IPS-NIHi7 (cell line): ENCODE data around the gene FBXO41.
"Not testable (repeated sequence)": the region's sequence is repeated elsewhere in the genome, so short reads cannot be mapped to it uniquely, and the experiment has no call there.

ENCODE experiments used
- DNase-seq: peaks from one replicate; pipeline ENCODE4 v3.0.0; 2012; ENCODE audit warnings: mixed read lengths; ENCODE audit errors: extremely low spot score

The FBXO41 gene

DNA sequence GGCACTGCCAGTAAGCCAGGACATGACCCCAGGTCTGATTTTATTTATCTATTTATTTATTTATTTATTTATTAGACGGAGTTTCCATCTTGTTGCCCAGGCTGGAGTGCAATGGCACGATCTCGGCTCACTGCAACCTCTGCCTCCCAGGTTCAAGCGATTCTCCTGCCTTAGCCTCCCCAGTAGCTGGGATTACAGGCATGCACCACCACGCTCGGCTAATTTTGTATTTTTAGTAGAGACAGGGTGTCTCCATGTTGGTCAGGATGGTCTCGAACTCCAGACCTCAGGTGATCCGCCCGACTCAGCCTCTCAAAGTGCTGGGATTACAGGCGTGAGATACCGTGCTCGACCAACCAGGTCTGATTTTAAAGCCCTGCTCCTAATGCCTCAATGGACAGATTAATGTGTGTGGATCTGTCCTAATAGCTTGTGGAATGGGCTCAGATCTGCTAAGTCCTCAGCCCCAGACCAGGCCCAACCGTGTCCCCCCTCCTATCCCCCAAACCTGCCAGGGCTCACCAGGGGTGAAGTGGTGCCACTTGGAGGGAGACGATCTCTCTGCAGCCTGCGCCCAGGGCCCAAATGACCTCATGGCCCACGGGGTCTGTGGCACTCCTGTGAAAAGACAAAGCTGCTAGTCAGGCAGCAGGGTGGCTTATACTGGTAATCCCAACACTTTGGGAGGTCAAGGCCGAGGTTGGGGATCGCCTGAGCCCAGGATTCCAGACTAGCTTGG lies 21.4 kb downstream of the FBXO41 start:
- not testable (repeated sequence) for DNase-seq

DNA sequence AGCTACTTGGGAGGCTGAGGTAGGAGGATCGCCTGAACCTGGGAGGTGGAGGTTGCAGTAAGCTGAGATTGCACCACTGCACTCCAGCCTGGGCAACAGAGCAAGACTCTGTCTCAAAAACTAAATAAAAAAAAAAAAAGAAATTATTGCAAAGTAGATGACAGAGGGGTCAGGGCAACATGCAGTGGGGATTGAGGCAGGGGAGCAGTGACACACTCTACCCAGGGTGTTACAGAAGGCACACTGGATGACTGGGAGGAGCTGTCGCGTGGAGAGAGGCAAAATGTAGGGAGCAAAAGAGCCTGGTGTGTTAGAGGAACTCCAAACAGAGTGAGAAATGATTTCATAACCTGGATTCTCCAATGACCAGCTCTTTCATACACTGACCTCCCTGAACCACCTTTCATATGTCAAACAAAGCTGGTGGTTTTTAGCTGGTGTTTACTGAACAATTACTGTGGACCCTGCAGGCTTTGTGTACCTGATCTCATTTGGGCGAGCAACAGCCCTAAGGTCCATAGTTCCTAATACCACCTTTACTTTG lies 22.1 kb downstream of the FBXO41 start:
- no peak for DNase-seq

DNA sequence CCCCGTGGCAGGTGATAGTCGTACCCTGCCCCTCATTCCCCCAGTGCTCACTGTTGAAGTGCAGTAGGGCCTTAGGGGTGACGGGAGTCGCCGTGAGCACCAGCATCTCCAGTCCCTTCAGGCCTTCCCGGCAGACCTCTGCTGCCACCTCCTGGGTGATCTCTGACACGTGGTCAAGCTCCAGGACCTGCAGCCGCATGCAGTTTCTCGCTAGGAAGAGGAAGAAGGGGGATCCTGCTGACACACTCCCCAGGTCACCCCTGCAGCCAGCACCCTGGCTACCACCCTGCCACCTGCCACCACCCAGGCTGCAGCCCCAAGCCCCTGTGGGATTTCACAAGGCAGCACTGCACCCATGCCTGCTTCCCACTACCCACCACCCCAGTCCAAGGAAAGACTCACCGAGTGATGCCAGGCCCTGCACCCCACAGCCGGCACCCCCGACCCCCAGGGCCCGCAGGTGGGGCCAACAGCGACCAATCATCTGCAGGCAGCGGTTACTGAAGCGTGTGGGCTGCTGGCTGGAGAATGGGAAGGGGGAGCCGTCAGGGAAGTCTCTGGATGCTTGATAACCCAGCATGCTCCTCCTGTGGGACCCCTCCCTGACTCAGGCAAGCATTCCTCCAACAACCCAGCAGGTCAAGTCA lies 23.8 kb downstream of the FBXO41 start:
- DNase-seq = peak; percentile 88

DNA sequence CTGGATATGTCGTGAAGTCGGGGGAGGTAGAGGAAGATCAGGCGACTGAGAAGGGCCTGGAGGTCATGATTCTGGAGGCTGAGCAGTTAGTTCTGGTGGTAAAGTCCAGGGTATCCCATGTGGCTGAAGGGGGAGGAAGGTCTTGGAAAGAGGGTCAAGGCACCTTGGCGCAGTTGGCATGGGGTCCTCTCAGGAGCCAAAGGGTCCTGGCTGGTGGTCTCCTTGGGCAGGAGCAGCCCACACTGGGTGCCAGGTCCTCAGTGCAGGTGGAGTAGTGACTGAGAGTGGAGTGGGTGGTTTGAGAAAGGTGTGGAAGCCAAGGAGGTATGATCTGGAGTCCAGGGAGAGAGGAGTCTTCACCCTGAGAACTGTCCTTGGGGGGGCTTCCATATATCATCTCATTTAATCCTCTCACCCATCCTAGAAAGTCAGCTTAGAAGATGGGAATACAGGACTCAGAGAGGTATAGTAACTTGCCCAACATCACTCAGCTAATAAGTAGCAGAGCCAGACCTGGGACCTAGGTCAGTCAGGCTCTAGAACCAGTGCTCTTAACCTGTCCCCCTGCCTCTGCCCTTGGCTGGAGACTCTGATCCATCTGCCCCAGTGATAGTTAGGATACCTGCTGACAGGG lies 24.5 kb downstream of the FBXO41 start:
- DNase-seq = no peak

DNA sequence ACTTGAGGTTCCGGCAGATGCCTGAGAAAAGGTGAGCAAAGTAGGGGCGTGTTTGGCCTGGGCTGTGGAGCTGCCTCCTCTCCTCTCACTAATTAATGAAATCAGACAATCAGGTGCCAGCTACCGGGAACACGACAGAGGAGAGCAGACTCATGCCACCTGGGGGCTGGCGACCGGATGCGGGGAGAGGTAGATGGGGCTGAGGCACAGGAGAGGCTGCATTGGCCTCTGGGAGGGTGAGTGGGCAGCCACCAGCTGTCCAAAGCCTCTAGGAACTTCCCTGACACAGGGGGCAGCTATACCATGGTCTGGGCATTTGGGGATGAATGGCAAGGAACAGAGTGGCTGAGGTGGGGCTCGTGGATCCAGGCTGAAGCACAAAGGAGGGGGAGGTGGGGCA lies 25.0 kb downstream of the FBXO41 start:
- DNase-seq = no peak

DNA sequence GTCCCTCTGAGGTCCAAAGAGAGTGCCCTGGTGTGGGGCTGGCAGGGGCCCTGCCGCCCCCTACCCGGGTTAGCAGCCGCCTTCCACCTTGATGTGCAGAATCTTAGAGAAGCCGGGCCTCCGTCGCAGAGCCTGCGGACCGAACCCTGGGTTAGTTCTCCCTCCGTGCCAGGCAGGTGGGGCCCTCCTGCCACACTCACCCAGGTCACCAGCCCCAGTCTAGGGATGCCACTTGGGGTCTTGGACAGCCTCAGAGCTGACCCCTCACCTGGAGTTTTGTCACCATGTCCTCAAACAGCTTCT lies 25.4 kb downstream of the FBXO41 start:
- no peak for DNase-seq

DNA sequence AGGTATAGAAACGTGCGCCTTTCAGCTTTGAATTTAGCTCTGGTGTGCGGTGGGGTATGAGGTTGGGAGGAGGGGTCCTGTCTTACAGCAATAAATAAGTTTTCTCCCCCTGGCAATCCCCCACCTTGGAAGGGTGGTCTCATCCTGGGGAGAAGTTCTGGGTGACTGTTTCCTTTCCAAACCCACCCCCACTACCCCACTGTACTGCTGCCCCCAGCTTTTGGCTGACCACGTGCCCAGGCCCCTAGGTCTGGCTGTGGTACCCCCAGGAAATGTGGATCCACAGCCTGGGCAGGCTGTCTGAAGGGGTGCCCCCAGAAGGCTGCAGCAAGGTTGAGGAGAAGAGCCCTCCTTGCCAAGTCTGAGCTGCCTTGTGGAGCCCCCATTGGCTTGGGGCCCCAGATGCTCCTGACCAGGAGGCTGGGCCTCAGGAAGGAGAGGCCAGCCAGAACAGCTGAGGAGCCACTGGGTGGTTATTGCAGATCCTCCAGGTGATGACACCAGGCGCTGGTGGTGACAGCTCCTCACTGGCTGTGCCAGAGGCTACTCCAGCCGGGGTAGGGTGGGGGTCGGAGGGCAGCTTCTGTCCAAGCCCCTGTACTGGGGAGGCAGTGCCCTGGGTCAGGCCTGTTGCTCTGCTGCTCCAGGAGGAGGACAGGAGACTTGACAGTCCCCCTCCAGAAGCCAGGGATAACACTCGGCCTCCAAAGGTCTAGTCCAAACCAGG lies 25.9 kb downstream of the FBXO41 start:
- no peak for DNase-seq

DNA sequence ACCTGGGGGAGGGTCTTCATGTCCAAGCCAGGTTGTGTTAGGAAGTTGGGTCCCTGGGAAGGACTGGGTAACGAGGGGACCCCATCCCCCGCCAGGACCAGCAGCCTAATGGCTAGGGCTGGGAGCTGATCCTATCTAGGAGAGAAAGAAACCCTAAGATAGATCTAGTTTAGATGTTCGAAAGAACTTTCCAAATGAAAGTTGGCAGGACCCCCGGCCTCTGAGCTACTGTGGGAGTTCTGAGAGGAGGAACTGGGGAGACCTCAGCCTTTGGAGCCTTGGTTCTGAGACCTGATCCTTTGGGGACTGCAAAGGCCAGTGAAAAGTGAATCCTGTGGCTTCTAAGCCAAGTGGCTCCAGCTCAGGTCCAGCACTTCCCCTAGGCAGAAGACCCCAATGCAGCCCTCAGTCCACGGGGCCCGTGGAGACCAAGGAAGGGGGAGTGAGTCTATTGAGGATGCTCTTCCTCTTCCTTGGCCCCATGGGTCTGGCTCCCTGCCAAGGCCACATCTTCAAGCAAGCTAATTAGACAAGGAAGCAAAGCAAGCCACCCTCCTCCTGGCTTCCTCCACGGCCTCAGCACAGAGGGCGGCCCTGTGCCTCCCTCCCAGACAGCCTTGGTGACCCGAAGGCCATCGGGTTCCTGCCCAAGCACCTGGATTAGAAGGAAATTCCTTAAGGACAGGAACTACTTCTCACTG lies 26.7 kb downstream of the FBXO41 start:
- DNase-seq = no peak

DNA sequence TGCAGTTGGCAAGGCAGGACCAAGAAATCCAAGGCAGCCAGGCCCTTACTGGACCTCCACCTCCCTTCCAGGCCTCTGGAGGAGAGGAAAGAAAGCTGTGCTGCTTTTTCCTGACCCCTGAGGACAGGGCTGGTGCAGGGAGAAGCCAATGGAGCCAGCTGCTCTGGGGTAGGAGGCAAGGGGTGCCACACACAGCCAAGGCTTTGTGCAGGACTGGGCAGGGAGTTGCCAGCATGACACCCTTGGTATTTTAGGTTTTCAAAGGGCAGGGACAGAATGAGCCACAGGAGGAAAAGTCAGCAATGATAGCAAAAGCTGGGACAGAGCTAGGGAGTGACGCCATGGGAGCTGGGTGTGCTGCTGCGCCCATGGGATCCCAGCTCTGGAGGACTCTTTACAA lies 27.3 kb downstream of the FBXO41 start:
- DNase-seq = no peak

DNA sequence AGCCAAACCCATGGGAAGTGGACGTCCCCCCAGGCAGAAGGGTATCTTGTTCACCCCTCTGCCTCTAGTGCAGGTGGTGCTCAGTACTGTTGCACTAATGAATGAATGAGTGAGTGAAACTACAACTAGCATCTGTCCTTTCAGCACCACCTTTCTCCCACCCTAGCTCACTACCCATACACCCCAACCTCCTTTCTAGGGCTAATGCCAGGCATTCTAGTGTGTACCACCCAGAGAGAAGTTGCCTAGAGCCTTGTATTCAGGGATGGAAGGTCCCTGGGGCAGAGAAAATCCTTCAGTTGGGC lies 27.7 kb downstream of the FBXO41 start:
- no peak for DNase-seq

DNA sequence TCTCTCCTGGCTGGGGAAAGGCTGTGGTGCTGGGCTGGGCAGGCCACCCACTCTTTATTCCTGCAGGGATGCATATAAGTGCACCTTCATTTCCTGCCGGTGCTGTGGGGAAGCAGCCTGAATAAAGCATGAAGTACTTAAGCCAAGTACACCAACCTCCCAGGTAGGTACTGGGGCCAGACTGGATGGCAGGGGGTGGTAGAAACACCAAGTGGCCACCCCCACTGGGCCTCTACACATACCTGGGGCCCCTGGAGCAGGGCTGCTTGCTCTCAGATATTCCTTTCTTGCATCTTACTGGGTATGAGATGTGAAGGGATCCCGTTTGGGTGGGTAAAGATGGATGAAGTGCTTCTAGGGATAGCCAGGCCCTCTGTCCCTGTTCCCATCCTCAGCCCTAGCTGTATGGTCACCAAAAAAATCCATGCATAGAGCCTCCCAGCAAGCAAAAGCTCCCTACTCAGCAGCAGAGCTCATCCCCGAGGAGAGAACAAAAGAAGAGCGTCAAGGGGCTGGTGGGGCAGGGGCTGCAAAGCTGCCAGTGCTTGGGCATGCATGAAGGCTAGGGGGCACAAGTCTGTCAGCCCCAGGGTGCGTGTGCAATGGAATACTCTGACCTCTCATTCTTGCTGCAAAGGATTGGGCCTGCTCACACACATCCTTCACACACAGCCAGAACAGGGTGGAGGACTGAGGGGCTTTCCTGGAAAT lies 28.2 kb downstream of the FBXO41 start:
- no peak for DNase-seq

DNA sequence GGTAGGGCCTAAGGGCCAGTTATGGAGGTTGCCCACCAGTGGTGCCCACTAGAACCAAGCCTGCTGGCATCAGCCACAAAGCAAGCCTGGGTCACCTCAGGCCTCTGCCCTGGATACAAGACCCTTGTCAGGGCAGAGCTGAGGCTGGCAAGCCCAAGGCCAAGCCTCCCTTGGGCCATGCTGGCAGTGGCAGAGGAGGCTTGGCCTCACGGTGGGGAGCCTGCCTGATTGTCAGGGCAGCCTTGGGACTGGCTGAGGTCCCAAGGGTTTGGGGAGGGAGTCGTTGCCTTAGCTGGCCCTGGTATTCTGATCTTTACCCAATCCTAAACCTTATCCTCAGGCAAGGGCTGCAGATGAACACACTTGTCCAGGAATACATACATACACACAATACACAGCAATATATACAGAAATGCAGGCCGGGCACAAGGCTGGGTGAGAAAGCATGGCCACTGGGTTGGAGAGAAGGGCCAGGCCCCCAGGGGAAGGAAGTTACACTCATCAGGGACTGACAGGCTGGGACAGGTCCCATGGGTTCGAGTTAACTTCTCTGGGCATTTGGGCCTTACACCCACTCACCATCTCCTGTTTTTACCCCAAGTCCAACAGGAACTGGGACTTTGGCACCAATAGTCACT lies 29.2 kb downstream of the FBXO41 start:
- no peak for DNase-seq

DNA sequence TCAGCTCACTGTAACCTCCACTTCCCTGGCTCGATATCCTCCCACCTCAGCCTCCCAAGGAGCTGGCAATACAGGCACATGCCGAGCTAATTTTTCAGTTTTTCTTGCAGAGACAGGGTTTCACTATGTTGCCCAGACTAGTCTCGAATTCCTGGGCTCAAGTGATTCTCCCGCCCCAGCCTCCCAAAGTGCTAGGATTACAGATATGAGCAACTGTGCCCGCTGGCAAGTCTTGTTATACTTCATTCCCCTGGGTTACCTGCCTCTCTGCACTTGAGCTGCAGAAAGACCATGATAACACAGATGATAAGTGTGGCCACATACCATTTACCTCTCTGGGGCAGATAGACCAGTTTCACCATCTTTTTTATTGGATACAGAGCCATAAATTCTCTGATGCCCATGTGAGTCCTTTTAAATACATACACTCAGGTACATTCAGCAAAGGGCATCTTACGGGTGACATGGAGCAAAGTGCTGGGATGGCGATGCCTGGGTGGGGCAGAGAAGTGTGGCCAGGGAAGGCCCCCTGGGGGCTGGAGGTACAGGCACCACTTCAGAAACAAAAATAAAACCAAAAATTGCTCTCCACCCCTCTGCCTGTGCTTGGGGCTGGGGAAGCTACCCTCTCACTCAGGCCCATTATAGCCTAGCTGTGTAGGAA lies 29.8 kb downstream of the FBXO41 start:
- DNase-seq = no peak

DNA sequence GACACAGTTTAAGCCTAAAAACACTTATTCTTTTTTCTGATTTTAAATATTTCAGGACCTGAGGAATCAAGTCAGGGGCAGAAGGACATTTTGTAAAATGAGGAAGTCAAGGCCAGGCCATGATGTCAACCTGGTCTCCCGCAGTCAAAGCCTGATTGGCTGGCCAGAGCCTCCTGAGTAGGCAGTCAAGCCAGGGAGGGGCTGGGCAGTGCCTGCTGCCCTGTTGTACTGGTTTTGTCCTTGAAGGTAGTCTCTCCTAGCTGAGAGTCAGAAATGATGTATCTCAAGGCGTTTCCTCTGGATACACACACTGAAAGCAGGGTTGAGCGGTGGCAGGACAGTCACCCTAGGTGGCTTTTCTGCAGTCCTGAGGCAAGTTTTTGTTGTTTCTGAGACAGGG lies 30.4 kb downstream of the FBXO41 start:
- no peak for DNase-seq

DNA sequence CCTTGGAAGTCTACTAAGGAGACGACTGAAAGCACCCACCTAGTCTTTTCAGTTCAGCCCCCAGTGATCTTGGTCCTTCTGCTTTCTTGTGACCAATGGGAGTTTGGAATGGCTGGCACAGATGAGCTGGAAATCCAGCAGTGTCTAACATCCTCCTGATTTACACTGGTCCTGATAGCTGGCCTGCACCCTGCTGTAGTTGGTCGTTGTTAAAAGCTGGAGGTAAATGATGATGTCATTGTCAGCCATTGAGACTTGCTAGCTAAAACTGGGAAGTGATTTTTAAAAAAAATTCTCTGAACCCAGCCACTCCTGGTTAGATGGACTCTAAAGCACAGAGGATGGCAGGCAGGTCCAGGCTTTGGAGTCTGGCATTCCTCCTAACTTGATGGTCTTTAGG lies 30.9 kb downstream of the FBXO41 start:
- no peak for DNase-seq

DNA sequence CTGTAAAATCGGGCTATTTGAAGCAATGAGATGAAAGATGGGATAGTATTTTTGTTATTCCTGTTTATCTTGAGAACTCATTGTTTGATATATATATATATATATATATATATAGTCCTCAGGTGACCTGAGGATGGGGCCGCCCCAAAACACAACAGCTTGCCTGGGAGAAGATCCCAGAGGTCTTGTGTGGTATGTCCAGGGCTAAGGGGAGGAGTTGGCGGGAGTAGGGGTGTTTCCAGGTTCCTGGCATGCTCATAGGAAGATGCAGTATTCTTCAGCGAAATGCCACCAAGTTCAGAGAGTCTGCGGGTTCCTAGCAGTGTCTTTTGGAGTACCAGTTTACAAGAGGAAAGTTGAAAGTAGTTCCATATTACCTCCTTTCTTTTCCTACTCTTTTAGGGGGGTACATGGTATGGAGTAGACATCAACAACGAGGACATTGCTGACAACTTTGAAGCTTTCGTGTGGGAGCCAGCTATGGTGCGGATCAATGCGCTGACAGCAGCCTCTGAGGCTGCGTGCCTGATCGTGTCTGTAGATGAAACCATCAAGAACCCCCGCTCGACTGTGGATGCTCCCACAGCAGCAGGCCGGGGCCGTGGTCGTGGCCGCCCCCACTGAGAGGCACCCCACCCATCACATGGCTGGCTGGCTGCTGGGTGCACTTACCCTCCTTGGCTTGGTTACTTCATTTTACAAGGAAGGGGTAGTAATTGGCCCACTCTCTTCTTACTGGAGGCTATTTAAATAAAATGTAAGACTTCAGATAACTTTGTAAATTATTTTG lies 31.8 kb downstream of the FBXO41 start:
- no peak for DNase-seq

DNA sequence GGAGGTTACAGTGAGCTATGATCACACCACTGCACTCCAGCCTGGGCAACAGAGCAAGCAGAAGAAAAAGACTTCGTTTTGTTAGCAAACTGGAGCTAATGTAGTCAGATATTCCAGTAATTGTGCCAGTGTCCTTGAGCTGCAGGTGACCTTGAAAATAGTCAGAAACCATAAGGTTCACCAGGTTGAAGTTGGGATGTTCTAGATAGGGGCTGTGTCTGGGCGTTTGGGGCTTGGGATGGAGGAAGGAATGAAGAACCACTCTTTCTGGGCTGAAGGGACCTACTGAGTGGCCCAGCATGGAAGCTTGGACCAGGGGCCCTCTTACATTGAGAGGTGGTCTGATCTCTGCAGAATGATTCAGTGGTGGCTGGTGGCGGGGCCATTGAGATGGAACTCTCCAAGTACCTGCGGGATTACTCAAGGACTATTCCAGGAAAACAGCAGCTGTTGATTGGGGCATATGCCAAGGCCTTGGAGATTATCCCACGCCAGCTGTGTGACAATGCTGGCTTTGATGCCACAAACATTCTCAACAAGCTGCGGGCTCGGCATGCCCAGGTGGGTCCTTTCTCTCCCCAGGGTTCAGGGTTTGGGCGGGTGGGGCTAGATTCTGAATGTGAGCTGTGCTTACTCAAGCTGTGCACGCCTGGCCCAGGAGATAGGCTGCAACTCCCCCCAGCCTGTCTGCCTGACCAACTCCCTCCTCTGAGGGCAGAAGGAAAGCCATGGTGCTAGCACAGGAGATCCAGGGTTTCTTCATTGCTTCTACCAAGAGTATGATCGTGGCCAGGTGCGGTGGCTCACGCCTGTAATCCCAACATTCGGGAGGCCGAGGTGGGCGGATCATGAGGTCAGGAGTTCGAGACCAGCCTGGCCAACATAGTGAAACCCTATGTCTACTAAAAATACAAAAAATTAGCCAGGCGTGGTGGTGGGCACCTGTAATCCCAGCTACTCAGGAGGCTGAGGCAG lies 33.1 kb downstream of the FBXO41 start:
- no peak for DNase-seq

DNA sequence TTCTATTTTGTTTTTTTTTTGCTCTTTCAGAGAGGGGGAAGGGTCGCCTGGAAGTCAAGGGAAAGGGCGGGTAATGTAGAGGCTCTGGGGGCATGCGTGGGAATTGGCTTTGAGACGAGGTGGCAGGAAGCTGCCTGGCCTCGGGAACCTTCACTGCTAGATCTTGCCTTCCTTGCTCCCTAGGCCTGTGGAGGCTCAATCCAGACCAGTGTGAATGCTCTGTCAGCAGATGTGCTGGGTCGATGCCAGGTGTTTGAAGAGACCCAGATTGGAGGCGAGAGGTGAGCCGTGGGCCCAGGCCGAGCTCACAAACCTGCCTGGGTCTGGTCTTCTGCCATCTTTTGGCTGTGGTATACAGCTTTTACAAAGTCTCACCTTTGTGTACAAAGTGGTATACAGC lies 34.6 kb downstream of the FBXO41 start:
- no peak for DNase-seq
